HFFc6 (cell line): ENCODE measurements around the gene UPF1. TPM values are rescaled to one million over a fixed set of nuclear protein-coding genes. Genes with fewer than 3 reads are reported as not detected.

Source experiments
- DNase-seq: peaks from one replicate; pipeline ENCODE4 v3.0.0-alpha.2; 2018
- H3K27ac Mint-ChIP-seq: 2 replicates; pipeline ENCODE4 v1.8.0; 2020; ENCODE audit warnings: mild to moderate bottlenecking, mixed read lengths
- H3K27me3 Mint-ChIP-seq: 2 replicates; pipeline ENCODE4 v1.8.0; 2021; ENCODE audit warnings: mild to moderate bottlenecking, moderate library complexity, mixed read lengths; ENCODE audit not compliant: insufficient read depth
- H3K36me3 Mint-ChIP-seq: 2 replicates; pipeline ENCODE4 v1.8.0; 2021; ENCODE audit warnings: low read depth, mixed read lengths
- H3K4me1 Mint-ChIP-seq: 2 replicates; pipeline ENCODE4 v1.8.0; 2020; ENCODE audit warnings: low read depth, mixed read lengths
- H3K4me3 Mint-ChIP-seq: 2 replicates; pipeline ENCODE4 v1.8.0; 2020; ENCODE audit warnings: mild to moderate bottlenecking, moderate library complexity, mixed read lengths
- H3K9me3 Mint-ChIP-seq: 2 replicates; pipeline ENCODE4 v1.8.0; 2020; ENCODE audit warnings: mild to moderate bottlenecking, mixed read lengths
- total RNA-seq, 6 experiments: library from RNA; stranded (reverse); fragmentation: NEBNext Ultra II Directional; extraction: Animal tissue kit (Norgen Biotek cat#: 25700); gene quantifications; 2 replicates in 1 of 6; 3 replicates in 5 of 6; pipeline ENCODE4 v1.2.3, GENCODE V29; 2021
- TF ChIP-seq, protein P1 (sequence below): fragments of 200-600 bp; sonication (generic); IDR thresholded peaks from 2 replicates; pipeline ENCODE4 v1.5.0; 2021; ENCODE audit warnings: antibody characterized with exemption, mild to moderate bottlenecking

Gene UPF1
- total RNA-seq, 6 experiments from 2014 or later, result 46.3 to 54.7 (median 51.4) TPM

DNA sequence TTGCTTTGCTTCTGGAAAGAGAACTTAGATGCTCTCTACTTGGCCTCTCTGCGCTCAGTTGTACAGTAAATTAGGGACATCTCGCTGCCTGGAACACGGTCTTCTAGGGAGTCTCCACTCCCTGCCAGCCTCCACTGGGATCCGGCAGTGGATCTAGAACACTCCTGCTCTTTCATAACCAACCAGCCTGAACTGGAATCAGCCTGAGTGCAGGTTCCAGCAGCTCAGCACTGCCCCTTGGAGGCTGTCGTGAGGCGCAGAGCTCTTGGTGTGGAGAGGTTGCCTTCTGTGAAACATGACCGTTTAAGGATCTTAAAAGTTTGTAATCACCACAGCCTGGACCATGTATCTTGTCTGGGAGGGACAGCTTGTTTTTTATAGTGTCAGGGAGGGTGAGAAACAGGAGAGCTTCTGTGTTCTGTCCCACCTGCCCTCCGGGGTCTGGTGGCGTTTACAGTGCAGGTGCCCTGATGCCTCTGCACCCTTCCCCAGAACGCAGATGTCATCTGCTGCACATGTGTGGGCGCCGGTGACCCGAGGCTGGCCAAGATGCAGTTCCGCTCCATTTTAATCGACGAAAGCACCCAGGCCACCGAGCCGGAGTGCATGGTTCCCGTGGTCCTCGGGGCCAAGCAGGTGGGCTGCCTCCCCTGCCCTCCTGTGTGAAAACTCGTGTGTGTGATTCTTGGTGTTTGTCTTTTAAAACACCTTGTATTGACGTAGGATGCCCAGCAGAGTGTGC lies 24.8 kb downstream of the UPF1 start:
- Mint-ChIP-seq H3K36me3 (peaks cover 15% of the 10 kb centered on the region; the same call in 1 of the 2 replicates), H3K27ac (peak overlapping the region; percentile 27; the same call in 1 of the 2 replicates), H3K27me3 (peaks cover 2% of the 10 kb centered on the region), H3K9me3 (no peaks in the 10 kb centered on the region), H3K4me3 (no peak overlapping the region), H3K4me1 (no peaks in the 10 kb centered on the region)
- TF ChIP-seq, protein P1, sequence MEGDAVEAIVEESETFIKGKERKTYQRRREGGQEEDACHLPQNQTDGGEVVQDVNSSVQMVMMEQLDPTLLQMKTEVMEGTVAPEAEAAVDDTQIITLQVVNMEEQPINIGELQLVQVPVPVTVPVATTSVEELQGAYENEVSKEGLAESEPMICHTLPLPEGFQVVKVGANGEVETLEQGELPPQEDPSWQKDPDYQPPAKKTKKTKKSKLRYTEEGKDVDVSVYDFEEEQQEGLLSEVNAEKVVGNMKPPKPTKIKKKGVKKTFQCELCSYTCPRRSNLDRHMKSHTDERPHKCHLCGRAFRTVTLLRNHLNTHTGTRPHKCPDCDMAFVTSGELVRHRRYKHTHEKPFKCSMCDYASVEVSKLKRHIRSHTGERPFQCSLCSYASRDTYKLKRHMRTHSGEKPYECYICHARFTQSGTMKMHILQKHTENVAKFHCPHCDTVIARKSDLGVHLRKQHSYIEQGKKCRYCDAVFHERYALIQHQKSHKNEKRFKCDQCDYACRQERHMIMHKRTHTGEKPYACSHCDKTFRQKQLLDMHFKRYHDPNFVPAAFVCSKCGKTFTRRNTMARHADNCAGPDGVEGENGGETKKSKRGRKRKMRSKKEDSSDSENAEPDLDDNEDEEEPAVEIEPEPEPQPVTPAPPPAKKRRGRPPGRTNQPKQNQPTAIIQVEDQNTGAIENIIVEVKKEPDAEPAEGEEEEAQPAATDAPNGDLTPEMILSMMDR, result peak; percentile 56
- DNase-seq, result peak; percentile 36

DNA sequence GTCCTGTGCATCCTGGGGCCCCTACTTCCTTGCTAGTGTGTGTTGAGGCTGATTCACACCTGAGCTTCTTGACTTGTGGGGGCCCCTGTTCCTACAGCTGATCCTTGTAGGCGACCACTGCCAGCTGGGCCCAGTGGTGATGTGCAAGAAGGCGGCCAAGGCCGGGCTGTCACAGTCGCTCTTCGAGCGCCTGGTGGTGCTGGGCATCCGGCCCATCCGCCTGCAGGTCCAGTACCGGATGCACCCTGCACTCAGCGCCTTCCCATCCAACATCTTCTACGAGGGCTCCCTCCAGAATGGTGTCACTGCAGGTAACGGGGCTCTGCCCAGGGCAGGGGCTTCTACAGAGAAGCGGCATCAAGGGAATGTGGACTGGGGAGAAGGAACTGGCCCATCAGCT lies 25.5 kb downstream of the UPF1 start:
- Mint-ChIP-seq H3K36me3 (peaks cover 15% of the 10 kb centered on the region; the same call in 1 of the 2 replicates), H3K9me3 (no peaks in the 10 kb centered on the region), H3K27me3 (peaks cover 2% of the 10 kb centered on the region)

DNA sequence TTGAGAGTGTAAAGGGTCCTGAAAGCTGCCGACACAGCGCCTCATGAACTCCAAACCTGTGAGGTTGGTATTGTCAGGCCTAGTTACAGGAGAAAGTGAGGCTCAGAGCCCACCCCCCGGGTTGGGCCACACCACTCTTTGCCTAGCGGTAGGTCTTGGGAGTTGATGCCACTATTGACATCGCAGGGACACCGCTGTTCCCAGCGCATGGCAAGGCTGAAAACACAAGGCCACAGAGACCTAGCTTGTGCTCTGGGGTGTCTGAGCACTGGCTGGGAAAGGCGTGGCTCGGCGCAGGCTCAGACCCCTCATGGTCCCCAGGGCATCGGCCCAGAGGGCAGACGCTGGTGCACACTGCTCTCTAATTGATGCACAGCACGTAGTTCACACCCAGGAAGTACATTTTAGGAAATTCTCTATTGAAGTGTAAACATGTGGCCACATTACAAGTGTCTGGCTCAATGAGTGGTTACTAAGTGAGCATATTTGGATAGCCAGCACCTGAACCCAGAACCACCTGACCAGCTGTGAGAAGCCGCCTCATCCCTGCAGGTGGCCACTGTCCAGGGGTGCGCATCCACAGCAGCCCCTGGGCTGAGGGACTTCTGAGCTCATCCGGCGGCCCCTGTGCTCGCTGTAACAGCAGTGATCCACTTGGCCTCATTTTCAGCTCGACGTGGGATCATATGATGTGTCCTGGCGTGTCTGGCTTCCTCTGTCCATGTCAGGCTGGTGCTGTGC lies 27.3 kb downstream of the UPF1 start:
- Mint-ChIP-seq H3K4me1 (no peaks in the 10 kb centered on the region), H3K27ac (no peak overlapping the region), H3K4me3 (no peak overlapping the region), H3K27me3 (peaks cover 2% of the 10 kb centered on the region; the same call in 1 of the 2 replicates), H3K9me3 (no peaks in the 10 kb centered on the region), H3K36me3 (peaks cover 15% of the 10 kb centered on the region; the same call in 1 of the 2 replicates)
- TF ChIP-seq, protein P1, result no peak
- DNase-seq, result no peak

More for the DNA sequence above, 25.5 kb downstream of the UPF1 start:
- H3K4me1 Mint-ChIP-seq, result no peaks in the 10 kb centered on the region
- no peak overlapping the region for H3K4me3 Mint-ChIP-seq
- H3K27ac Mint-ChIP-seq, result no peak overlapping the region
- TF ChIP-seq, protein P1, result no peak
- DNase-seq, result no peak

DNA sequence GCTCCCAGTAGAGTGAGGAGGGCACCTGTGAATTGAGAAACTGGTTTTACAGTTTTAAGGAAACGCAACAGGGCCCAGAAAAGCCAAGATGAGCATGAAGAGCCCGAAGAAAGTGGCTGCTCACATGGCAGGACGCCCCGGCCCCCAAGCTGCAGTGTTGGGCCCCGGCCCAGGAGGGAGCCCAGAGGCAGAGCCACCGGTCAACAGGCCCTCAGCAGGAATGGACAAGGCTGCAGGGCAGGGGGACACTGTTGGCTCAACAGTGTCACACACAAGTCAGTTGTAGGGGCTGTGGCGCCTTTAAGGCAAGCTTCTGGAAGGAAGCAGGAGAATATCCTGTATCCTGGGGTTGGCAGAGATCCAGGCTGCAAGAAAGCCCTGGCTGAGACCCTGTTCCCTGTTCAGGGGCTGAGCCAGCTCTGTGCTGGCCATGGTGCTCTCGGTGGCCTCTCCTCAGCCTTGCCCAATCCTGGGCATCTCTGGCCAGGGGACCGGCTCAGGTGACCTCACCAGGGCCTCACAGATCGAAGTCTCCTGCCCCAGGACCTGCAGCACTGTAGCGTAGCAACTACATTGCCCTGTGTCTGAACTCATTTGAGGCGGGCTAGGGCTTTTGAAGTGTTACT lies 28.0 kb downstream of the UPF1 start:
- Mint-ChIP-seq H3K4me3 (no peak overlapping the region), H3K9me3 (no peaks in the 10 kb centered on the region), H3K36me3 (peaks cover 15% of the 10 kb centered on the region; the same call in 1 of the 2 replicates), H3K4me1 (no peaks in the 10 kb centered on the region), H3K27ac (no peak overlapping the region), H3K27me3 (peaks cover 2% of the 10 kb centered on the region; the same call in 1 of the 2 replicates)
- no peak for DNase-seq
- TF ChIP-seq, protein P1, result no peak

DNA sequence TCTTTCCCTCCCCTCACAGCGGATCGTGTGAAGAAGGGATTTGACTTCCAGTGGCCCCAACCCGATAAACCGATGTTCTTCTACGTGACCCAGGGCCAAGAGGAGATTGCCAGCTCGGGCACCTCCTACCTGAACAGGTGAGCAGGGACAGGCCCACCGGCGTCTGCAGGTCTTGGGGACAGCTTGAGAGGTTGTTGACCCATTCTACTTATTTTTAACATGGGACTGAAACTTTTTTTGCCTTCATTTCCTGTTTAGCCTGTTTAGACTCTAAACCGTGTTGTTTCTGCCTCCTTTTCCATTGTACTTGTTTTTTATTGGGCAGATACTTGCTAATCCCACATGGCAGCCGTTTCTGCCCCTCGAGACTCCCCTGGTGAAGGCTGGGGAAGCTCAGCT lies 28.5 kb downstream of the UPF1 start:
- Mint-ChIP-seq H3K36me3 (peaks cover 15% of the 10 kb centered on the region; the same call in 1 of the 2 replicates), H3K27me3 (peaks cover 2% of the 10 kb centered on the region; the same call in 1 of the 2 replicates), H3K9me3 (no peaks in the 10 kb centered on the region), H3K4me3 (no peak overlapping the region), H3K4me1 (no peaks in the 10 kb centered on the region), H3K27ac (no peak overlapping the region)
- TF ChIP-seq, protein P1, result no peak
- DNase-seq, result no peak
